Omental fat pad (tissue), 4 donors: ENCODE data around the gene ARL4D. TPM values are rescaled to one million over a fixed set of nuclear protein-coding genes. Genes with fewer than 3 reads are reported as not detected.
A peak's percentile ranks its signal among the peaks of the same experiment; 100 is the strongest.

Experiments used
- ATAC-seq: fragments of 150-250 bp; one replicate; pipeline ENCODE4 v1.9.1; 2016; ENCODE audit warnings: mild to moderate bottlenecking, moderate library complexity; ENCODE audit not compliant: low FRiP score
- DNase-seq: peaks from one replicate; pipeline ENCODE4 v3.0.0-alpha.2; 2019; ENCODE audit warnings: low spot score
- CTCF ChIP-seq, 3 donors: fragments of 450-650 bp; IDR thresholded peaks; one replicate each; pipeline ENCODE4 v1.5.1; 2016 to 2017; ENCODE audit warnings: antibody characterized with exemption in 3 of 3, mild to moderate bottlenecking in 3 of 3, moderate library complexity in 2 of 3
- total RNA-seq, 4 donors: library from RNA; depleted of rRNA; stranded (reverse); fragments of >200 nt; gene quantifications; one replicate each; pipeline ENCODE4 v1.1.0, GENCODE V29; 2016

Gene ARL4D
- total RNA-seq, 4 donors from 2014 or later, result 11.8 to 42.8 (median 27.1) TPM

GRCh38 chr17:43354371-43354770 is 44.4 kb upstream of the ARL4D start:
- no peak for TF ChIP-seq CTCF (IDR thresholded peaks at IDR 0.05)
- DNase-seq (no peak), ATAC-seq (no peak)

DNA sequence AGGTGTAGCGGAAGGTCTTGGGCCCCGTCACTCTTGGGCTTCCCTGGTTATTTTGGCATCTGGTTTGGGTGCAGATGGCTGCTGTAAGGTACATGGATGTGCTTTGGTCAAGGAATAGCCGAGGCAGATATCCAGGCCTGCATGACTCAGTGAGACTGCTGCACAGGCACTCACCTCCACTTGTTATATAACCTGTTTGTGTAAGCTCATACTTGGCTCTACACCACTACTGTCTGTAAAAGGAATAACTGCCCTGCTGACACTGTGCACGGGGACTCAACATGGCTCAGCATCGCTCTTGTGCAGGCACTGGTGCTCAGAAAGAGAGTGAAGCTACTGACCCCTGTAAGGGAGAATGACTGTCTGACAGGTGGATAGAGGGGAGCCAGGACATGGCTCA is 42.3 kb upstream of the ARL4D start:
- DNase-seq (no peak), ATAC-seq (no peak)
- TF ChIP-seq CTCF (IDR thresholded peaks at IDR 0.05), result no peak

GRCh38 chr17:43356999-43357398 is 41.8 kb upstream of the ARL4D start:
- DNase-seq, result no peak
- ATAC-seq, result peak; percentile 53
- TF ChIP-seq CTCF (IDR thresholded peaks at IDR 0.05), result no peak

GRCh38 chr17:43359469-43360110 is 39.2 kb upstream of the ARL4D start:
- DNase-seq (no peak), ATAC-seq (no peak)
- no peak for TF ChIP-seq CTCF (IDR thresholded peaks at IDR 0.05)

DNA sequence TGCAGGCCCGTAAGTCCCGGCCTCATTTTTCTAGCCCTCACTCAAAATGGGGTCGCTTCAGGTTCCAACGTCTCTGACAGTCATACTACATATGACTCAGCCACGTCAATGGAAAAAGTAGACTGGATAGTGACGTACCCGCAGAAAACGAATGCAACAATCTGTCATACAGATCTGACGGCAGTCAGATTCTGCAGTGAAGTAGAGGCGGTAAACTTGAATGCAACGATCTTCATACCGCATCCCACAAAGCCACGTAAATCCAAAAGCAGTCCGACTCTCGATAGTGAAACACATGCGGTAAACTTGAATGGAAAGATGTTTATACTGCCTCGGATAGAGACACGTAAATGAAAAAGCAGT is 38.4 kb upstream of the ARL4D start:
- TF ChIP-seq CTCF (IDR thresholded peaks at IDR 0.05), result no peak
- DNase-seq (no peak), ATAC-seq (peak; percentile 46)

- DNase-seq, result peak; percentile 47
- peak; percentile 82 for ATAC-seq
- no peak for TF ChIP-seq CTCF (IDR thresholded peaks at IDR 0.05)
Measured at GRCh38 chr17:43360739-43361505, 37.9 kb upstream of the ARL4D start.
